Measurements from ENCODE around the gene DENND5A.
"Not testable (repeated sequence)": the region's sequence is repeated elsewhere in the genome, so short reads cannot be mapped to it uniquely, and the experiment has no call there.

DENND5A gene

GRCh38 chr11:9249252-9249651 is 15.9 kb downstream of the DENND5A start:
- Mint-ChIP-seq H3K4me1 (peaks cover 71% of the 10 kb centered on the region), H3K27me3 (no peaks in the 10 kb centered on the region), H3K9me3 (no peaks in the 10 kb centered on the region), H3K4me3 (peak overlapping the region in 1 of 2 donors; percentile 35), H3K27ac (peak overlapping the region in 1 of 2 donors; percentile 74)
- DNase-seq (no peak), ATAC-seq (no peak)

DNA sequence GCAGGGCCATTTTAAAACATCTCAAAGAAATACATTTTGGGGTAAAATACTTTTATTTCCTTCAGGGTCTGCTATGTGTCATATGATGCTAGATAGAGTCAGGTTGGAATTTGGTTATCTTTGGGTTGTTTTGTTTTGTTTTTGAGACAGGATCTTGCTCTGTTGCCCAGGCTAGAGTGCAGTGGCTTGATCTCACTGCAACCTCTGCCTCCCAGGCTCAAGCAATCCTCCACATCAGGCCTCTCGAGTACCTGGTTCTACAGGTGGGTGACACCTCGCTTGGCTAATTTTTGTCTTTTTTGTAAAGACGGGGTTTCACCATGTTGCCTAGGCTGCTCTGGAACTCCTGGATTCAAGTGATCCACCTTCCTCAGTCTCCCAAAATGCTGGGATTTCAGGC is 17.3 kb downstream of the DENND5A start:
- Mint-ChIP-seq H3K4me1 (peaks cover 70% of the 10 kb centered on the region), H3K4me3 (no peak overlapping the region), H3K27ac (no peak overlapping the region), H3K27me3 (no peaks in the 10 kb centered on the region), H3K9me3 (no peaks in the 10 kb centered on the region)
- DNase-seq (no peak), ATAC-seq (no peak)

GRCh38 chr11:9236242-9236641 is 28.9 kb downstream of the DENND5A start:
- not testable (repeated sequence) for H3K27me3 Mint-ChIP-seq, DNase-seq, ATAC-seq, H3K4me3 Mint-ChIP-seq, H3K27ac Mint-ChIP-seq
- H3K4me1 Mint-ChIP-seq: peaks cover 60% of the 10 kb centered on the region
- peaks cover 0 to 11% of the 10 kb centered on the region in 2 donors for H3K9me3 Mint-ChIP-seq

DNA sequence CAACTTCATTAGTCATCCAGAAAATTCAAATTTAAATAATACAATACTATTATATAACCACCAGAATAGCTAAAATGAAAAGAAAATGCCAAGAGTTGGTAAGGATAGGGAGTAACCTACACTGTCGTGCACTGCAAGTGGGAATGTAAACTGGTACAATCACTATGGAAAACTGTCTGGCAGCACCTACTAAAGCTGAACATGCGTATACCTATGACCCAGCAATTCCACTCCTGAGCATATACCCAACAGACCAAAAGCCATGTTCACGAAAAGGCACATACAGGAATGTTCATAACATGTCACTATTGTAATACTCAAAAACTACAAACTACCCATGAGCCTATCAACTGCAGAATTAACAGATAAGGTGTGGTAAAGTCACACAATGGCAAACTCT is 32.7 kb downstream of the DENND5A start:
- DNase-seq (no peak), ATAC-seq (no peak)
- Mint-ChIP-seq H3K27ac (no peak overlapping the region), H3K4me1 (peaks cover 75% of the 10 kb centered on the region), H3K9me3 (peaks cover 0 to 11% of the 10 kb centered on the region in 2 donors), H3K27me3 (no peaks in the 10 kb centered on the region), H3K4me3 (no peak overlapping the region)

DNA sequence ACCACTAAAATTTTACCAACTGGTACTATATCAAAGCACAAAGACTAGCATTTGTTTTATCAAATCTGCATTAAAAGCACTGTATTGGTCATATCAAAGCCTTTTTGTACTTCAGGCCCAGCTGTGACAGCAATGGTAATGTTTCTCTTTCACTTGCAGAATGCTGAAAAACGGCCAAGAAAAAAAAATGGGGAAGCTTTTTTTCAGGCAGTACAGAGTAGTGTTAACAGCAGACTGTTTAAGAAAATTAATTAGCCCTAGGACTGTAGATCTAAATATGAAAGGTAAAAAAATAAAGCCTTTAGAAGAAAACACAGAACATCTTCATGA is 33.3 kb downstream of the DENND5A start:
- peaks cover 80% of the 10 kb centered on the region for H3K4me1 Mint-ChIP-seq
- H3K4me3 Mint-ChIP-seq: peak overlapping the region; percentile 72 to 79
- peak overlapping the region; percentile 23 to 68 for H3K27ac Mint-ChIP-seq
- peak; percentile 48 for ATAC-seq
- peaks cover 0 to 11% of the 10 kb centered on the region in 2 donors for H3K9me3 Mint-ChIP-seq
- DNase-seq: no peak
- no peaks in the 10 kb centered on the region for H3K27me3 Mint-ChIP-seq

DNA sequence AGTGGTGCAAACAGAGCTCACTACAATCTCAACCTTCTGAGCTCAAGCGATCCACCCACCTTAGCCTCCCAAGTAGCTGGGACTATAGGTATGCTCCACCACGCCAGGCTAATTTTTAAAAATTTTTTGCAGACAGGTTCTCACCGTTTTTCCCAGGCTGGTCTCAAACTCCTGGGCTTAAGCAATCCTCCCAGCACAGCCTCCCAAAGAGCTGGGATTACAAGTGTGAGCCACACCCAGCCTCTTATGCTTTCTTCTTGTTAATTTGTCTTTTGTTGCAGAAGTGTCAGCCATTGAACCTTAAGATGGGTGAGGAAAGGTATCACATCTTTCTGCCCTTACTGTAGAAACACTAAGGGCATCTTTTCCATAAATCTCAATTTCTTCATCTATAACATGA is 34.9 kb downstream of the DENND5A start:
- Mint-ChIP-seq H3K4me1 (peaks cover 74% of the 10 kb centered on the region), H3K9me3 (peaks cover 0 to 11% of the 10 kb centered on the region in 2 donors), H3K4me3 (peak overlapping the region; percentile 31 to 87), H3K27me3 (no peaks in the 10 kb centered on the region), H3K27ac (no peak overlapping the region)
- ATAC-seq (no peak), DNase-seq (no peak)

DNA sequence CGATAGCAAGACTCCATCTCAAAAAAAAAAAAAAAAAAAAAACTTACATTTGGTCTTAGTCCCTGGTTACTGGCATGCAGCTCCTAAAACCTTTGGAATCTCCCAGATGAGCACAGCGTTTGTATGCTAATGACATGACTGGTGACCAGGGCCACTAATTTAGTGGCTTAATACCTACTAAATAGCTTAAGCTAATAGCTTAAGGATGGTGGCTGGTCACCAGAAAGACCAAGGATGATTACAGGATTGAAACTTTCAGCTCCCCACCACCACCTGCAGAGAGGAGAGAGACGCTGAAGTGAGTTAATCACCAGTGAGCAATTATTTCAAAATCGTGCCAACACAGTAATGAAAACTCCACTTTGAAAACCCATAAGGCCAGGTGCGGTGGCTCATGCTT is 37.1 kb downstream of the DENND5A start:
- Mint-ChIP-seq H3K4me1 (peaks cover 55% of the 10 kb centered on the region), H3K4me3 (no peak overlapping the region), H3K27me3 (no peaks in the 10 kb centered on the region), H3K27ac (no peak overlapping the region), H3K9me3 (no peaks in the 10 kb centered on the region)
- DNase-seq (no peak), ATAC-seq (no peak)

DNA sequence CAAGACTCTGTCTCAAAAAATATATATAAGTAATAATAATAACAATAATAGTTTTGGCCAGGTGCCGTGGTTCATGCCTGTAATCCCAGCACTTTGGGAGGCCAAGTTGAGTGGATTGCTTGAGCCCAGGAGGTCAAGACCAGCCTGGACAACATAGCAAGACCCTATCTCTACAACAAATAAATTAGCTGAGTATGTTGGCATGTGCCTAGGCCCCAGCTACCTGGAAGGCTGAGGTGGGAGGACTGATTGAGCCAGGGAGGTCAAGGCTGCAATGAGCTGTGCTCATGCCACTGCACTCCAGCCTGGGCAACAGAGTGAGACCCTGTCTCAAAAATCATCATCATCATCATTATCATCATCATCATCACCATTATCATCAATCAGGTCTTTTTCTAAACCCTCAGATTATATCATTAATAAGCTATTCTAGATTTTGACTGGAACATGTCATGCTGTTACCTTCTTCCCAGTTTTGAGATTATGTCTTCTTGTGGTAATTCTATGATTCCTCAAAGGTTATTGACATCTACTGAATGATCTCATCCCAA is 39.3 kb downstream of the DENND5A start:
- Mint-ChIP-seq H3K4me1 (peaks cover 33% of the 10 kb centered on the region), H3K27me3 (no peaks in the 10 kb centered on the region), H3K27ac (no peak overlapping the region), H3K9me3 (no peaks in the 10 kb centered on the region), H3K4me3 (no peak overlapping the region)
- DNase-seq (no peak), ATAC-seq (no peak)

- H3K9me3 Mint-ChIP-seq: no peaks in the 10 kb centered on the region
- H3K4me3 Mint-ChIP-seq: no peak overlapping the region
- H3K4me1 Mint-ChIP-seq: peaks cover 28% of the 10 kb centered on the region
- H3K27me3 Mint-ChIP-seq: no peaks in the 10 kb centered on the region
- H3K27ac Mint-ChIP-seq: no peak overlapping the region
- no peak for DNase-seq
- ATAC-seq: no peak
Measured at GRCh38 chr11:9222654-9223053, 42.5 kb downstream of the DENND5A start.

GRCh38 chr11:9220853-9221252 is 44.3 kb downstream of the DENND5A start:
- ATAC-seq, H3K9me3 Mint-ChIP-seq, H3K27me3 Mint-ChIP-seq, DNase-seq, H3K27ac Mint-ChIP-seq, H3K4me3 Mint-ChIP-seq: not testable (repeated sequence)
- peaks cover 20% of the 10 kb centered on the region for H3K4me1 Mint-ChIP-seq

- Mint-ChIP-seq H3K4me3 (no peak overlapping the region), H3K9me3 (no peaks in the 10 kb centered on the region), H3K4me1 (peaks cover 33% of the 10 kb centered on the region), H3K27ac (no peak overlapping the region), H3K27me3 (no peaks in the 10 kb centered on the region)
- ATAC-seq (no peak), DNase-seq (no peak)
Measured at GRCh38 chr11:9219572-9219971, 45.6 kb downstream of the DENND5A start.

DNA sequence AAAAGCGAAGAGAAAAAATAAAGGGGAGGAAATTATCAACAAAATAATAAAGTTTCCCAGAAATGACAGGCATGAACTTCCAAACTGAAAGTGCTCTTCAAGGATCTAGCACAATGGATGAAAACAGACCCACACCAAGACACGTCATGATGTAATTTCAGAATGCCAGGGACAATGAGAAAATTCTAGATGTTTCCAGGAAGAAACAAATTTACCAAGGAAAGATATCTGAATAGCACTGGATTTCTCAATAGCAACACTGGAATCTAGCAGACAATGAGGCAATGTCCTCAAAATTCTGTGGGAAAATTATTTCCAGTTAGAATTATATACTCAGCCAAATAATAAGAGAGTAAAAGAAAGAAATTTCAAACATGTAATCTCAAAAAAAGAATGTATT is 46.0 kb downstream of the DENND5A start:
- no peak overlapping the region for H3K27ac Mint-ChIP-seq
- no peaks in the 10 kb centered on the region for H3K27me3 Mint-ChIP-seq
- ATAC-seq: no peak
- DNase-seq: no peak
- no peaks in the 10 kb centered on the region for H3K9me3 Mint-ChIP-seq
- peaks cover 37% of the 10 kb centered on the region for H3K4me1 Mint-ChIP-seq
- no peak overlapping the region for H3K4me3 Mint-ChIP-seq

DNA sequence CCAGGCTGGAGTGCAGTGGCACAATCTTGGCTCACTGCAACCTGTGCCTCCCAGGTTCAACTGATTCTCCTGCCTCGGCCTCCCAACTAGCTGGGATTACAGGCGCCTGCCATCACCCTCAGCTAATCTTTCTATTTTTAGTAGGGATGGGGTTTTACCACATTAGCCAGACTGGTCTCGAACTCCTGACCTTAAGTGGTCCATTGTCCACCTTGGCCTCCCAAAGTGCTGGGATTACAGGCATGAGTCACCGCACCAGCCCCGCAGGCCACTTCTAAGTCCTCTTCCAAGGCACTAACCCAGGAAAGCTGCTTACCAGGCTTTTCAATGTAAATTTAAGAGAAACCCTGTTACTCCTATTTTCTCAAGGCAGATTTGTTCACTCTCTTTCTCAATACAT is 50.4 kb downstream of the DENND5A start:
- peaks cover 68% of the 10 kb centered on the region for H3K4me1 Mint-ChIP-seq
- H3K9me3 Mint-ChIP-seq: no peaks in the 10 kb centered on the region
- H3K27me3 Mint-ChIP-seq: no peaks in the 10 kb centered on the region
- DNase-seq (no peak), ATAC-seq (no peak)
- H3K4me3 Mint-ChIP-seq: peak overlapping the region; percentile 17 to 32
- peak overlapping the region; percentile 55 to 90 for H3K27ac Mint-ChIP-seq

- Mint-ChIP-seq H3K27me3 (no peaks in the 10 kb centered on the region), H3K4me3 (peak overlapping the region in 1 of 2 donors; percentile 45), H3K9me3 (no peaks in the 10 kb centered on the region), H3K4me1 (peaks cover 75% of the 10 kb centered on the region), H3K27ac (peak overlapping the region in 1 of 2 donors; percentile 49)
- DNase-seq (no peak), ATAC-seq (no peak)
Measured at GRCh38 chr11:9211322-9211721, 53.8 kb downstream of the DENND5A start.

DNA sequence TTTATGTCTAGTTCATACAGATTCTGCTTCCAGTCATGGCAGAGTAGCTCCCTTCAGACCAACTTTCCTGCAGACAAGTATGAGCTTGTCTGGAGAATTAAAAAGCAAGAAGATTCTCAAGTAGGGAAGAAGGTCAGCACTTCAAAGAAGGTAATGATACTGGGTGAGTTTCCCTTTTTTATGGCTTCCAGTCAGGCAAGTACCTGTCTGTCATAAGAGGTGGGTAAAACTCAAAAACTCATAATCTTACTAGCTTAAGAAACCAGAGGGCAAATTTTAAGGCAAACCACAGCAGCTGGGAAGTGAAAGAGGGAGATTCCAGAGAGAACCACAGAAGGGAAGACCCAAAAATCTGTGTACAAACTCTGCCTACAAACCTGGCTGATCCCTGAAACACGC is 54.2 kb downstream of the DENND5A start:
- DNase-seq: peak in 1 of 2 donors; percentile 48
- peaks cover 71% of the 10 kb centered on the region for H3K4me1 Mint-ChIP-seq

GRCh38 chr11:9210224-9210921 is 54.8 kb downstream of the DENND5A start:
- DNase-seq: no peak
- no peak for ATAC-seq
- H3K4me3 Mint-ChIP-seq: peak overlapping the region; percentile 60 to 69
- H3K4me1 Mint-ChIP-seq: peaks cover 66% of the 10 kb centered on the region
- no peaks in the 10 kb centered on the region for H3K9me3 Mint-ChIP-seq
- H3K27me3 Mint-ChIP-seq: no peaks in the 10 kb centered on the region
- peak overlapping the region; percentile 49 to 75 for H3K27ac Mint-ChIP-seq

More for the DNA sequence above, 54.2 kb downstream of the DENND5A start:
- Mint-ChIP-seq H3K27ac (peak overlapping the region; percentile 49), H3K4me3 (peak overlapping the region; percentile 41 to 60), H3K27me3 (no peaks in the 10 kb centered on the region), H3K9me3 (no peaks in the 10 kb centered on the region)
- ATAC-seq: peak; percentile 61

GRCh38 chr11:9209604-9210003 is 55.5 kb downstream of the DENND5A start:
- H3K27me3 Mint-ChIP-seq, H3K9me3 Mint-ChIP-seq: not testable (repeated sequence)
- peaks cover 58% of the 10 kb centered on the region for H3K4me1 Mint-ChIP-seq
- H3K4me3 Mint-ChIP-seq: peak overlapping the region; percentile 69 to 76
- peak overlapping the region in 1 of 2 donors; percentile 75 for H3K27ac Mint-ChIP-seq
- ATAC-seq (peak; percentile 81), DNase-seq (peak in 1 of 2 donors; percentile 49)

Data from stimulated activated naive CD8-positive, alpha-beta T cell treated with anti-CD3 and anti-CD28 coated beads, Interleukin-15, amount 100 ng/mL, for 72 hours (primary cell).